OCI-LY3 (cell line): ENCODE measurements around the gene NELL1.

Source experiments
- H2AFZ ChIP-seq: fragments of 200-600, 300-600 bp; shearing (Covaris generic); 2 replicates; pipeline ENCODE4 v1.6.0; 2014; ENCODE audit warnings: antibody characterized with exemption, low read depth, low read length
- H3K27ac ChIP-seq: fragments of 200-600, 300-600 bp; sonication (generic); 2 replicates; pipeline ENCODE4 v1.5.1; 2014; ENCODE audit warnings: mild to moderate bottlenecking, low read length, moderate library complexity, mixed read lengths
- H3K27me3 ChIP-seq: fragments of 200-600, 300-600 bp; sonication (generic); 2 replicates; pipeline ENCODE4 v1.6.1; 2014; ENCODE audit warnings: low read depth, low read length, mixed read lengths
- H3K36me3 ChIP-seq: fragments of 200-600, 300-600 bp; sonication (generic); replicated peaks from 2 replicates; pipeline ENCODE3; 2014; ENCODE audit warnings: low read depth, low read length, mixed read lengths
- H3K4me1 ChIP-seq: fragments of 300-600, 200-600 bp; sonication (generic); 2 replicates; pipeline ENCODE4 v1.6.1; 2014; ENCODE audit warnings: low read length, mixed read lengths
- H3K4me2 ChIP-seq: fragments of 200-600, 300-600 bp; sonication (generic); 2 replicates; pipeline ENCODE4 v1.6.1; 2014; ENCODE audit warnings: low read length, mixed read lengths
- H3K4me3 ChIP-seq: fragments of 300-600, 200-600 bp; sonication (generic); 2 replicates; pipeline ENCODE4 v1.5.1; 2014; ENCODE audit warnings: antibody characterized with exemption, mild to moderate bottlenecking, low read length, moderate library complexity
- H3K79me2 ChIP-seq: fragments of 300-600, 200-600 bp; shearing (Covaris generic); 2 replicates; pipeline ENCODE4 v1.6.1; 2014; ENCODE audit warnings: mild to moderate bottlenecking, low read length, mixed read lengths
- H3K9ac ChIP-seq: fragments of 300-600, 200-600 bp; shearing (Covaris generic); 2 replicates; pipeline ENCODE4 v1.6.0; 2014; ENCODE audit warnings: mild to moderate bottlenecking, low read length, moderate library complexity
- H3K9me3 ChIP-seq: fragments of 200-600, 300-600 bp; shearing (Covaris generic); 2 replicates; pipeline ENCODE4 v1.6.1; 2014; ENCODE audit warnings: low read length, mixed read lengths; ENCODE audit not compliant: insufficient read depth
- H4K20me1 ChIP-seq: fragments of 200-600, 300-600 bp; sonication (generic); 2 replicates; pipeline ENCODE4 v1.6.1; 2016; ENCODE audit warnings: low read length, mixed read lengths; ENCODE audit not compliant: insufficient read depth
- CTCF ChIP-seq: fragments of 200-600, 300-600 bp; sonication (generic); IDR thresholded peaks from 2 replicates; pipeline ENCODE4 v1.5.1; 2014; ENCODE audit warnings: antibody characterized with exemption, low read length, low read depth
- EZH2phosphoT487 ChIP-seq: fragments of 200-600 bp; shearing (Covaris generic); IDR thresholded peaks from 2 replicates; pipeline ENCODE4 v1.6.1; 2018; ENCODE audit warnings: antibody characterized with exemption, mixed run types, low read depth

The NELL1 gene

GRCh38 chr11:21364866-21365624 is 695.7 kb downstream of the NELL1 start:
- Histone ChIP-seq H3K9ac (no peak overlapping the region), H3K4me2 (no peak overlapping the region), H2AFZ (no peak overlapping the region), H3K4me1 (no peaks in the 10 kb centered on the region), H3K36me3 (no peaks in the 10 kb centered on the region), H4K20me1 (no peaks in the 10 kb centered on the region), H3K79me2 (no peaks in the 10 kb centered on the region), H3K9me3 (no peaks in the 10 kb centered on the region), H3K27ac (no peak overlapping the region), H3K27me3 (no peaks in the 10 kb centered on the region), H3K4me3 (no peak overlapping the region)
- TF ChIP-seq CTCF (no peak), EZH2phosphoT487 (no peak)

- no peaks in the 10 kb centered on the region for H3K79me2 ChIP-seq
- no peak overlapping the region for H3K27ac ChIP-seq
- no peak overlapping the region for H3K9ac ChIP-seq
- H3K36me3 ChIP-seq = no peaks in the 10 kb centered on the region
- H3K9me3 ChIP-seq = no peaks in the 10 kb centered on the region
- no peak overlapping the region for H2AFZ ChIP-seq
- H3K27me3 ChIP-seq = no peaks in the 10 kb centered on the region
- H4K20me1 ChIP-seq = no peaks in the 10 kb centered on the region
- TF ChIP-seq CTCF (no peak), EZH2phosphoT487 (no peak)
- no peak overlapping the region for H3K4me2 ChIP-seq
- H3K4me3 ChIP-seq = no peak overlapping the region
- H3K4me1 ChIP-seq = no peaks in the 10 kb centered on the region
Observed at GRCh38 chr11:21369947-21370346, 700.6 kb downstream of the NELL1 start.

GRCh38 chr11:21371044-21371443 is 701.7 kb downstream of the NELL1 start:
- no peak overlapping the region for H3K4me2 ChIP-seq

GRCh38 chr11:21372672-21373071 is 703.3 kb downstream of the NELL1 start:
- H3K27ac ChIP-seq = no peak overlapping the region
- H3K9me3 ChIP-seq = no peaks in the 10 kb centered on the region
- no peaks in the 10 kb centered on the region for H3K4me1 ChIP-seq
- H3K27me3 ChIP-seq = no peaks in the 10 kb centered on the region
- H4K20me1 ChIP-seq = no peaks in the 10 kb centered on the region
- TF ChIP-seq CTCF = no peak
- TF ChIP-seq EZH2phosphoT487 = no peak
- H3K9ac ChIP-seq = no peak overlapping the region
- H3K79me2 ChIP-seq = no peaks in the 10 kb centered on the region
- no peaks in the 10 kb centered on the region for H3K36me3 ChIP-seq
- no peak overlapping the region for H3K4me2 ChIP-seq
- H2AFZ ChIP-seq = no peak overlapping the region
- H3K4me3 ChIP-seq = no peak overlapping the region

More at GRCh38 chr11:21371044-21371443, 701.7 kb downstream of the NELL1 start:
- Histone ChIP-seq H3K27me3 (no peaks in the 10 kb centered on the region), H3K4me3 (no peak overlapping the region), H3K27ac (no peak overlapping the region), H3K9me3 (no peaks in the 10 kb centered on the region), H3K4me1 (no peaks in the 10 kb centered on the region), H3K79me2 (no peaks in the 10 kb centered on the region), H3K9ac (no peak overlapping the region), H3K36me3 (no peaks in the 10 kb centered on the region), H4K20me1 (no peaks in the 10 kb centered on the region), H2AFZ (no peak overlapping the region)
- TF ChIP-seq CTCF (no peak), EZH2phosphoT487 (no peak)
